ENCODE measurements around the gene GPATCH8.

- TF ChIP-seq CTCF (IDR thresholded peaks at IDR 0.05) = no peak
- TF ChIP-seq EZH2 (IDR thresholded peaks at IDR 0.05) = no peak
- no peak for TF ChIP-seq EZH2phosphoT487 (IDR thresholded peaks at IDR 0.05)
Measured at GRCh38 chr17:44394833-44395232, 108.4 kb downstream of the GPATCH8 start.

Measured in neural progenitor cell (in vitro differentiated cells).